Limb (tissue), 2 donors: Measurements from ENCODE around the gene SLC25A11.
A peak's percentile ranks its signal among the peaks of the same experiment; 100 is the strongest.
"Not testable (repeated sequence)": the region's sequence is repeated elsewhere in the genome, so short reads cannot be mapped to it uniquely, and the experiment has no call there.

Experiments
- DNase-seq, 2 donors: peaks; one replicate each; pipeline ENCODE4 v3.0.0-alpha.2; 2016; ENCODE audit errors: extremely low spot score in 2 of 2

Gene SLC25A11

GRCh38 chr17:4920351-4921048 is 19.3 kb downstream of the SLC25A11 start:
- no peak for DNase-seq

- no peak for DNase-seq
Observed at GRCh38 chr17:4919511-4920047, 20.3 kb downstream of the SLC25A11 start.

GRCh38 chr17:4914551-4914950 is 25.3 kb downstream of the SLC25A11 start:
- DNase-seq = not testable (repeated sequence)

- DNase-seq = no peak
Observed at GRCh38 chr17:4913994-4914393, 25.9 kb downstream of the SLC25A11 start.

GRCh38 chr17:4908711-4909496 is 30.9 kb downstream of the SLC25A11 start:
- DNase-seq = peak; percentile 84 to 88

GRCh38 chr17:4908301-4908700 is 31.5 kb downstream of the SLC25A11 start:
- DNase-seq = peak in 1 of 2 donors; percentile 46

GRCh38 chr17:4906642-4907041 is 33.2 kb downstream of the SLC25A11 start:
- DNase-seq = not testable (repeated sequence)

- DNase-seq = peak; percentile 64 to 86
Observed at GRCh38 chr17:4903051-4903818, 36.6 kb downstream of the SLC25A11 start, which contains the start of gene CHRNE. CHRNE (minus strand) TSS chr17:4903098; CDS start chr17:4903063, 35 bp downstream.

- DNase-seq = peak in 1 of 2 donors; percentile 34
Observed at GRCh38 chr17:4902540-4902939, 37.3 kb downstream of the SLC25A11 start.

- peak in 1 of 2 donors; percentile 69 for DNase-seq
Observed at GRCh38 chr17:4901648-4902344, 38.0 kb downstream of the SLC25A11 start.

- DNase-seq = no peak
Observed at GRCh38 chr17:4901108-4901647, 38.7 kb downstream of the SLC25A11 start.

- peak in 1 of 2 donors; percentile 74 for DNase-seq
Observed at GRCh38 chr17:4900231-4901107, 39.4 kb downstream of the SLC25A11 start.

- DNase-seq = peak; percentile 62 to 89
Observed at GRCh38 chr17:4899341-4900230, 40.3 kb downstream of the SLC25A11 start, which contains the start of gene C17orf107. C17orf107 (plus strand) TSS chr17:4899536; CDS start chr17:4899763, 227 bp downstream.

- DNase-seq = no peak
Observed at GRCh38 chr17:4898927-4899326, 40.9 kb downstream of the SLC25A11 start.

- no peak for DNase-seq
Observed at GRCh38 chr17:4898351-4898750, 41.5 kb downstream of the SLC25A11 start.

- DNase-seq = peak in 1 of 2 donors; percentile 30
Observed at GRCh38 chr17:4897785-4898184, 42.1 kb downstream of the SLC25A11 start.

GRCh38 chr17:4897198-4897687 is 42.6 kb downstream of the SLC25A11 start:
- peak in 1 of 2 donors; percentile 33 for DNase-seq
